Vagina (tissue), 2 donors: ENCODE measurements around the gene CHRNA1.

Experiments
- CTCF ChIP-seq, 3 experiments: fragments of 450-650 bp in 2 of 3; fragments of 200-600 bp in 1 of 3; sonication (generic) in 1 of 3; IDR thresholded peaks; one replicate each; pipeline ENCODE4 v1.5.1; 2017 to 2019; ENCODE audit warnings: antibody characterized with exemption in 3 of 3, mild to moderate bottlenecking in 2 of 3, moderate library complexity in 2 of 3
- POLR2A ChIP-seq, 2 donors: fragments of 450-650 bp; IDR thresholded peaks; one replicate each; pipeline ENCODE4 v1.6.1; 2017; ENCODE audit warnings: antibody characterized with exemption in 2 of 2, mild to moderate bottlenecking in 2 of 2, moderate library complexity in 2 of 2
- POLR2AphosphoS5 ChIP-seq, 2 donors: sonication (generic); formaldehyde crosslinking; IDR thresholded peaks; one replicate each; pipeline ENCODE4 v1.9.0; 2017; ENCODE audit warnings: antibody characterized with exemption in 2 of 2, mild to moderate bottlenecking in 2 of 2, low read depth in 1 of 2; ENCODE audit not compliant: insufficient read depth in 1 of 2

- no peak for TF ChIP-seq CTCF (IDR thresholded peaks at IDR 0.05)
- no peak for TF ChIP-seq POLR2A (IDR thresholded peaks at IDR 0.05)
- no peak for TF ChIP-seq POLR2AphosphoS5 (IDR thresholded peaks at IDR 0.05; ENCODE audit: insufficient read depth in 1 of 2, low read depth in 1 of 2)
Measured at GRCh38 chr2:174773215-174773614, 8.9 kb upstream of the CHRNA1 start.
